ENCODE results near the gene VILL.
"Not testable (repeated sequence)": the region's sequence is repeated elsewhere in the genome, so short reads cannot be mapped to it uniquely, and the experiment has no call there.

Gene VILL

GRCh38 chr3:38019658-38020341 lies 29.2 kb downstream of the VILL start:
- DNase-seq, result no peak

GRCh38 chr3:38020342-38020726 lies 29.7 kb downstream of the VILL start:
- no peak for DNase-seq

GRCh38 chr3:38021196-38021595 lies 30.6 kb downstream of the VILL start:
- no peak for DNase-seq

GRCh38 chr3:38022301-38022700 lies 31.7 kb downstream of the VILL start:
- DNase-seq, result no peak

GRCh38 chr3:38022896-38023709 lies 32.5 kb downstream of the VILL start:
- no peak for DNase-seq

- DNase-seq, result no peak
These were observed 36.3 kb downstream of the VILL start for GRCh38 chr3:38026856-38027255.

- no peak for DNase-seq
These were observed 37.2 kb downstream of the VILL start for GRCh38 chr3:38027466-38028465.

- no peak for DNase-seq
These were observed 38.2 kb downstream of the VILL start for GRCh38 chr3:38028621-38029361.

- DNase-seq, result no peak
These were observed 39.0 kb downstream of the VILL start, which contains the start of gene PLCD1 for GRCh38 chr3:38029400-38030125. TSS of gene PLCD1 (minus strand) at chr3:38029642. CDS start at chr3:38029539, 103 bp downstream.

- DNase-seq, result no peak
These were observed 39.8 kb downstream of the VILL start for GRCh38 chr3:38030126-38031021.

- peak; percentile 65 for DNase-seq
These were observed 40.7 kb downstream of the VILL start for GRCh38 chr3:38031022-38031994.

GRCh38 chr3:38032328-38032865 lies 41.8 kb downstream of the VILL start:
- DNase-seq, result no peak

GRCh38 chr3:38033586-38033985 lies 43.0 kb downstream of the VILL start:
- DNase-seq, result not testable (repeated sequence)

- not testable (repeated sequence) for DNase-seq
These were observed 43.7 kb downstream of the VILL start for GRCh38 chr3:38034335-38034734.

- DNase-seq, result no peak
These were observed 45.7 kb downstream of the VILL start for GRCh38 chr3:38036286-38036685.

- no peak for DNase-seq
These were observed 46.3 kb downstream of the VILL start for GRCh38 chr3:38036906-38037305.

GRCh38 chr3:38038447-38038911 lies 47.9 kb downstream of the VILL start:
- no peak for DNase-seq

GRCh38 chr3:38039101-38039898 lies 48.7 kb downstream of the VILL start, which contains the start of gene DLEC1:
TSS of gene DLEC1 (plus strand) at chr3:38039208. CDS start at chr3:38039226, 18 bp downstream.
- DNase-seq, result peak; percentile 84
